Activated CD4-positive, alpha-beta T cell treated with anti-CD3 and anti-CD28 coated beads, Interleukin-2, amount 10 ng/mL, durations not matched to agents 7 days and 5 days (primary cell): ENCODE measurements around the gene CES2. TPM values are rescaled to one million over a fixed set of nuclear protein-coding genes. Genes with fewer than 3 reads are reported as not detected.
A peak's percentile ranks its signal among the peaks of the same experiment; 100 is the strongest.

Source experiments
- CTCF ChIA-PET: fragments of 350-600 bp; sonication (Branson Sonifier 250); formaldehyde crosslinking; loops from one replicate; lab custom pipeline; 2021; ENCODE audit warnings: antibody characterized with exemption; lab: Charles Lee
- POLR2A ChIA-PET: fragments of 350-600 bp; sonication (Branson Sonifier 250); formaldehyde crosslinking; loops from one replicate; lab custom pipeline; 2021; ENCODE audit warnings: antibody characterized with exemption; lab: Charles Lee
- DNase-seq: peaks from one replicate; pipeline ENCODE4 v3.0.0-alpha.2; 2020
- H3K27ac Mint-ChIP-seq: one replicate; pipeline ENCODE4 v1.8.0; 2021; ENCODE audit warnings: mild to moderate bottlenecking, moderate library complexity, mixed read lengths
- H3K27me3 Mint-ChIP-seq: one replicate; pipeline ENCODE4 v1.8.0; 2021; ENCODE audit warnings: mixed read lengths
- H3K36me3 Mint-ChIP-seq: one replicate; pipeline ENCODE4 v1.8.0; 2021; ENCODE audit warnings: low read depth, mixed read lengths
- H3K4me1 Mint-ChIP-seq: one replicate; pipeline ENCODE4 v1.8.0; 2021; ENCODE audit warnings: mixed read lengths
- H3K4me3 Mint-ChIP-seq: one replicate; pipeline ENCODE4 v1.8.0; 2021; ENCODE audit warnings: mild to moderate bottlenecking, moderate library complexity, mixed read lengths
- H3K9me3 Mint-ChIP-seq: one replicate; pipeline ENCODE4 v1.8.0; 2021; ENCODE audit warnings: mixed read lengths
- total RNA-seq, 2 experiments: library from RNA; stranded (reverse); gene quantifications; one replicate each; pipeline ENCODE4 v1.2.3, GENCODE V29; 2021

CES2 gene
- 10 to 100 TPM; 31.5 to 34.9 TPM for total RNA-seq

GRCh38 chr16:66935314-66936011 is at the start of gene CES2:
CES2 (plus strand) TSS chr16:66935516; CDS start chr16:66935636, 120 bp downstream.
- Mint-ChIP-seq H3K27me3 (no peaks in the 10 kb centered on the region), H3K36me3 (peaks cover 26% of the 10 kb centered on the region), H3K4me3 (peak within 1 kb of the TSS; percentile 99), H3K27ac (peak within 1 kb of the TSS; percentile 97), H3K9me3 (no peaks in the 10 kb centered on the region), H3K4me1 (peaks cover 54% of the 10 kb centered on the region)
- POLR2A ChIA-PET = no interaction called here
- DNase-seq = no peak
- CTCF ChIA-PET = no interaction called here

GRCh38 chr16:66886321-66886720 is 49.0 kb upstream of the CES2 start:
- ChIA-PET POLR2A (no interaction called here), CTCF (interaction anchor here (0.9 to 1.8 kb wide), 2 partner anchors 9 kb away, joined by 3 to 6 read pairs; no protein-coding TSS in a partner anchor)
- Mint-ChIP-seq H3K27ac (no peak overlapping the region), H3K36me3 (peaks cover 30% of the 10 kb centered on the region), H3K9me3 (no peaks in the 10 kb centered on the region), H3K4me3 (no peak overlapping the region), H3K4me1 (peaks cover 37% of the 10 kb centered on the region), H3K27me3 (no peaks in the 10 kb centered on the region)
- DNase-seq = no peak

GRCh38 chr16:66886914-66887313 is 48.4 kb upstream of the CES2 start:
- Mint-ChIP-seq H3K27me3 (no peaks in the 10 kb centered on the region), H3K4me1 (peaks cover 32% of the 10 kb centered on the region), H3K9me3 (no peaks in the 10 kb centered on the region), H3K27ac (no peak overlapping the region), H3K4me3 (no peak overlapping the region), H3K36me3 (peaks cover 32% of the 10 kb centered on the region)
- POLR2A ChIA-PET = no interaction called here
- no peak for DNase-seq
- CTCF ChIA-PET = interaction anchor here (1.8 to 3.9 kb wide), 2 partner anchors 8 to 23 kb away, joined by 6 to 12 read pairs; no protein-coding TSS in a partner anchor

- peak overlapping the region; percentile 50 for H3K27ac Mint-ChIP-seq
- CTCF ChIA-PET = interaction anchor here (0.6 to 7.3 kb wide), 8 partner anchors 7 to 127 kb away, joined by 3 to 49 read pairs (median 3); partner anchors contain the start of gene PDP2
These were observed 46.4 kb upstream of the CES2 start for GRCh38 chr16:66888647-66889615.

GRCh38 chr16:66889622-66890021 is 45.7 kb upstream of the CES2 start:
- Mint-ChIP-seq H3K36me3 (peaks cover 30% of the 10 kb centered on the region), H3K27me3 (no peaks in the 10 kb centered on the region), H3K27ac (no peak overlapping the region), H3K4me3 (no peak overlapping the region), H3K4me1 (peaks cover 40% of the 10 kb centered on the region), H3K9me3 (no peaks in the 10 kb centered on the region)
- DNase-seq = no peak
- CTCF ChIA-PET = interaction anchor here (0.6 to 7.3 kb wide), 7 partner anchors 8 to 127 kb away, joined by 3 to 49 read pairs (median 4); partner anchors contain the start of genes CDH16 and PDP2
- POLR2A ChIA-PET = no interaction called here

More at GRCh38 chr16:66888647-66889615, 46.4 kb upstream of the CES2 start:
- Mint-ChIP-seq H3K9me3 (no peaks in the 10 kb centered on the region), H3K4me3 (no peak overlapping the region), H3K36me3 (peaks cover 35% of the 10 kb centered on the region), H3K27me3 (no peaks in the 10 kb centered on the region), H3K4me1 (peaks cover 40% of the 10 kb centered on the region)
- POLR2A ChIA-PET = interaction anchor here (0.8 kb wide), 1 partner anchor 68 kb away, joined by 4 read pairs; no protein-coding TSS in a partner anchor
- no peak for DNase-seq

- no peaks in the 10 kb centered on the region for H3K9me3 Mint-ChIP-seq
- no peaks in the 10 kb centered on the region for H3K27me3 Mint-ChIP-seq
- H3K36me3 Mint-ChIP-seq = peaks cover 20% of the 10 kb centered on the region
- H3K4me3 Mint-ChIP-seq = no peak overlapping the region
- no peak overlapping the region for H3K27ac Mint-ChIP-seq
- no peak for DNase-seq
- ChIA-PET POLR2A (no interaction called here), CTCF (interaction anchor here (0.8 to 7.3 kb wide), 8 partner anchors 8 to 129 kb away, joined by 3 to 49 read pairs (median 4); partner anchors contain the start of genes CDH16 and PDP2)
- H3K4me1 Mint-ChIP-seq = peaks cover 38% of the 10 kb centered on the region
These were observed 44.5 kb upstream of the CES2 start for GRCh38 chr16:66890799-66891198.

- no peak for DNase-seq
- POLR2A ChIA-PET = no interaction called here
- Mint-ChIP-seq H3K27ac (no peak overlapping the region), H3K4me3 (no peak overlapping the region), H3K9me3 (no peaks in the 10 kb centered on the region), H3K36me3 (peaks cover 17% of the 10 kb centered on the region), H3K27me3 (no peaks in the 10 kb centered on the region), H3K4me1 (peaks cover 38% of the 10 kb centered on the region)
- CTCF ChIA-PET = interaction anchor here (1.3 to 7.3 kb wide), 7 partner anchors 10 to 40 kb away, joined by 4 to 51 read pairs (median 7); partner anchors contain the start of genes CDH16 and PDP2
These were observed 44.0 kb upstream of the CES2 start for GRCh38 chr16:66891360-66891759.

GRCh38 chr16:66891797-66892196 is 43.5 kb upstream of the CES2 start:
- H3K4me1 Mint-ChIP-seq = peaks cover 34% of the 10 kb centered on the region
- H3K36me3 Mint-ChIP-seq = peaks cover 12% of the 10 kb centered on the region
- DNase-seq = no peak
- no peaks in the 10 kb centered on the region for H3K9me3 Mint-ChIP-seq
- POLR2A ChIA-PET = no interaction called here
- CTCF ChIA-PET = interaction anchor here (0.6 to 7.3 kb wide), 10 partner anchors 10 to 62 kb away, joined by 3 to 51 read pairs (median 6); partner anchors contain the start of genes CDH16 and PDP2
- H3K4me3 Mint-ChIP-seq = no peak overlapping the region
- H3K27ac Mint-ChIP-seq = no peak overlapping the region
- H3K27me3 Mint-ChIP-seq = no peaks in the 10 kb centered on the region

GRCh38 chr16:66894055-66894454 is 41.3 kb upstream of the CES2 start:
- POLR2A ChIA-PET = interaction anchor here (0.7 kb wide), 1 partner anchor 158 kb away, joined by 3 read pairs; no protein-coding TSS in a partner anchor
- CTCF ChIA-PET = interaction anchor here (1.1 to 7.3 kb wide), 8 partner anchors 11 to 261 kb away, joined by 3 to 51 read pairs (median 6); partner anchors contain the start of gene PDP2
- Mint-ChIP-seq H3K27me3 (no peaks in the 10 kb centered on the region), H3K27ac (no peak overlapping the region), H3K4me3 (no peak overlapping the region), H3K4me1 (peaks cover 23% of the 10 kb centered on the region), H3K9me3 (no peaks in the 10 kb centered on the region), H3K36me3 (peaks cover 8% of the 10 kb centered on the region)
- DNase-seq = no peak

- peaks cover 8% of the 10 kb centered on the region for H3K36me3 Mint-ChIP-seq
- no peaks in the 10 kb centered on the region for H3K9me3 Mint-ChIP-seq
- no peak overlapping the region for H3K4me3 Mint-ChIP-seq
- ChIA-PET POLR2A (interaction anchor here (0.7 kb wide), 1 partner anchor 157 kb away, joined by 3 read pairs; no protein-coding TSS in a partner anchor), CTCF (interaction anchor here (0.5 to 7.3 kb wide), 27 partner anchors 8 to 1768 kb away, joined by 3 to 51 read pairs (median 5); partner anchors contain the start of genes CDH16, NAE1, PDP2 and RRAD)
- peaks cover 23% of the 10 kb centered on the region for H3K4me1 Mint-ChIP-seq
- peak; percentile 78 for DNase-seq
- H3K27ac Mint-ChIP-seq = peak overlapping the region; percentile 15
- H3K27me3 Mint-ChIP-seq = no peaks in the 10 kb centered on the region
These were observed 40.2 kb upstream of the CES2 start for GRCh38 chr16:66894948-66895688.

GRCh38 chr16:66895689-66895979 is 39.7 kb upstream of the CES2 start:
- Mint-ChIP-seq H3K4me3 (no peak overlapping the region), H3K27ac (no peak overlapping the region), H3K36me3 (peaks cover 8% of the 10 kb centered on the region), H3K9me3 (no peaks in the 10 kb centered on the region), H3K27me3 (no peaks in the 10 kb centered on the region), H3K4me1 (peaks cover 23% of the 10 kb centered on the region)
- ChIA-PET CTCF (interaction anchor here (0.5 to 7.3 kb wide), 25 partner anchors 9 to 1767 kb away, joined by 3 to 51 read pairs (median 5); partner anchors contain the start of genes CDH16, NAE1, PDP2 and RRAD), POLR2A (interaction anchor here (0.5 kb wide), 1 partner anchor 52 kb away, joined by 5 read pairs; no protein-coding TSS in a partner anchor)
- DNase-seq = no peak
